SK-N-SH treated with all-trans-retinoic acid at 6 μM for 48 hours (cell line): Measurements from ENCODE around the gene NXF1.

Experiments
- ATAC-seq: fragments of 200-7000 bp; cut with Tn5 transposase; 3 replicates; pipeline ENCODE4 v1.9.1; 2020; ENCODE audit warnings: mild to moderate bottlenecking, moderate library complexity
- ARNTL ChIP-seq: fragments of 450-650 bp; formaldehyde crosslinking; IDR thresholded peaks from 2 replicates; pipeline ENCODE4 v1.5.0; 2020; ENCODE audit warnings: low read depth, mild to moderate bottlenecking, moderate library complexity, borderline replicate concordance
- BACH2 ChIP-seq: fragments of 250-450 bp; sonication (Bioruptor Pico); IDR thresholded peaks from 2 replicates; pipeline ENCODE4 v1.9.0; 2021; ENCODE audit warnings: mild to moderate bottlenecking, borderline replicate concordance
- CSDC2 ChIP-seq: fragments of 250-450 bp; sonication (Bioruptor Pico); IDR thresholded peaks from 2 replicates; pipeline ENCODE4 v1.5.0; 2020; ENCODE audit warnings: mild to moderate bottlenecking, moderate library complexity
- CSRNP3 ChIP-seq: fragments of 250-450 bp; sonication (Bioruptor Pico); IDR thresholded peaks from 2 replicates; pipeline ENCODE4 v1.5.1; 2021; ENCODE audit warnings: mild to moderate bottlenecking, moderate library complexity
- GLIS3 ChIP-seq: fragments of 250-450 bp; sonication (Bioruptor Pico); IDR thresholded peaks from 2 replicates; pipeline ENCODE4 v1.5.0; 2020; ENCODE audit warnings: mild to moderate bottlenecking, moderate library complexity
- ISL1 ChIP-seq: fragments of 250-450 bp; sonication (Bioruptor Pico); IDR thresholded peaks from 2 replicates; pipeline ENCODE4 v2.1.2; 2022; ENCODE audit warnings: mild to moderate bottlenecking, moderate library complexity
- OSR1 ChIP-seq: fragments of 250-450 bp; sonication (Bioruptor Pico); IDR thresholded peaks from 2 replicates; pipeline ENCODE4 v1.8.0; 2022; ENCODE audit warnings: moderate library complexity, mild to moderate bottlenecking, inconsistent platforms
- PATZ1 ChIP-seq: fragments of 250-450 bp; sonication (Bioruptor Pico); IDR thresholded peaks from 2 replicates; pipeline ENCODE4 v1.8.0; 2020; ENCODE audit warnings: mild to moderate bottlenecking, moderate library complexity, borderline replicate concordance
- POU6F1 ChIP-seq: fragments of 250-450 bp; sonication (Bioruptor Pico); IDR thresholded peaks from 2 replicates; pipeline ENCODE4 v1.8.0; 2021; ENCODE audit warnings: low read depth, mild to moderate bottlenecking, moderate library complexity, borderline replicate concordance
- PPARA ChIP-seq: fragments of 250-450 bp; sonication (Bioruptor Pico); IDR thresholded peaks from 2 replicates; pipeline ENCODE4 v1.5.0; 2020; ENCODE audit warnings: mild to moderate bottlenecking, borderline replicate concordance
- RARB ChIP-seq: fragments of 250-450 bp; sonication (Bioruptor Pico); IDR thresholded peaks from 2 replicates; pipeline ENCODE4 v1.8.0; 2021; ENCODE audit warnings: mild to moderate bottlenecking, moderate library complexity
- SNAI2 ChIP-seq: fragments of 250-450 bp; sonication (Bioruptor Pico); IDR thresholded peaks from 2 replicates; pipeline ENCODE4 v1.5.0; 2020; ENCODE audit warnings: mild to moderate bottlenecking, moderate library complexity
- TCF4 ChIP-seq: fragments of 250-450 bp; sonication (Bioruptor Pico); IDR thresholded peaks from 2 replicates; pipeline ENCODE4 v1.8.0; 2021; ENCODE audit warnings: mild to moderate bottlenecking, moderate library complexity, borderline replicate concordance
- TOX ChIP-seq: fragments of 250-450 bp; sonication (Bioruptor Pico); IDR thresholded peaks from 2 replicates; pipeline ENCODE4 v1.8.0; 2021; ENCODE audit warnings: mild to moderate bottlenecking, moderate library complexity, borderline replicate concordance
- ZFP3 ChIP-seq: fragments of 250-450 bp; sonication (Bioruptor Pico); IDR thresholded peaks from 2 replicates; pipeline ENCODE4 v1.5.0; 2020; ENCODE audit warnings: mild to moderate bottlenecking, moderate library complexity
- ZFP30 ChIP-seq: fragments of 450-650 bp; formaldehyde crosslinking; IDR thresholded peaks from 2 replicates; pipeline ENCODE4 v1.5.0; 2022; ENCODE audit warnings: mild to moderate bottlenecking, moderate library complexity
- ZNF565 ChIP-seq: fragments of 450-650 bp; formaldehyde crosslinking; conservative IDR thresholded peaks from 2 replicates; pipeline ENCODE4 v1.5.0; 2020; ENCODE audit warnings: low read depth, mild to moderate bottlenecking, moderate library complexity
- ZNF70 ChIP-seq: fragments of 450-650 bp; formaldehyde crosslinking; IDR thresholded peaks from 2 replicates; pipeline ENCODE4 v1.5.0; 2020; ENCODE audit warnings: mild to moderate bottlenecking, moderate library complexity
- ZNF8 ChIP-seq: fragments of 450-650 bp; formaldehyde crosslinking; IDR thresholded peaks from 2 replicates; pipeline ENCODE4 v1.5.0; 2020; ENCODE audit warnings: mild to moderate bottlenecking, moderate library complexity

The NXF1 gene

GRCh38 chr11:62778441-62778840 is 26.8 kb downstream of the NXF1 start:
- ATAC-seq: peak; percentile 20; the same call in 1 of the 3 replicates
- no peak for TF ChIP-seq ISL1 (CRISPR knock-in tag)
- TF ChIP-seq BACH2 (CRISPR knock-in tag): no peak

- TF ChIP-seq TOX (CRISPR knock-in tag) (no peak), ZNF565 (CRISPR knock-in tag) (no peak)
These were observed 27.9 kb downstream of the NXF1 start for GRCh38 chr11:62777389-62777788.

GRCh38 chr11:62775646-62776045 is 29.6 kb downstream of the NXF1 start:
- TF ChIP-seq CSRNP3 (CRISPR knock-in tag): no peak
- no peak for TF ChIP-seq PATZ1 (CRISPR knock-in tag)
- TF ChIP-seq CSDC2 (CRISPR knock-in tag): no peak
- TF ChIP-seq RARB (CRISPR knock-in tag): no peak
- TF ChIP-seq ZFP30 (CRISPR knock-in tag): no peak
- TF ChIP-seq ZNF70: no peak
- TF ChIP-seq OSR1 (CRISPR knock-in tag): no peak
- no peak for TF ChIP-seq BACH2 (CRISPR knock-in tag)
- no peak for TF ChIP-seq ISL1 (CRISPR knock-in tag)
- TF ChIP-seq TCF4 (CRISPR knock-in tag): no peak
- TF ChIP-seq ZNF565 (CRISPR knock-in tag): no peak
- no peak for TF ChIP-seq ZFP3 (CRISPR knock-in tag)
- no peak for TF ChIP-seq GLIS3 (CRISPR knock-in tag)
- TF ChIP-seq PPARA (CRISPR knock-in tag): no peak
- TF ChIP-seq POU6F1 (CRISPR knock-in tag): no peak
- TF ChIP-seq TOX (CRISPR knock-in tag): no peak
- TF ChIP-seq ZNF8 (CRISPR knock-in tag): no peak
- no peak for ATAC-seq

More at GRCh38 chr11:62777389-62777788, 27.9 kb downstream of the NXF1 start:
- no peak for ATAC-seq

- ATAC-seq: no peak
These were observed 30.8 kb downstream of the NXF1 start for GRCh38 chr11:62774407-62774806.

More at GRCh38 chr11:62774407-62774806, 30.8 kb downstream of the NXF1 start:
- TF ChIP-seq ISL1 (CRISPR knock-in tag) (no peak), ZNF70 (no peak), TCF4 (CRISPR knock-in tag) (no peak), PATZ1 (CRISPR knock-in tag) (no peak), ARNTL (CRISPR knock-in tag) (no peak), BACH2 (CRISPR knock-in tag) (no peak), ZNF8 (CRISPR knock-in tag) (no peak), SNAI2 (CRISPR knock-in tag) (no peak), ZFP3 (CRISPR knock-in tag) (no peak)
